HAP-1 (cell line): ENCODE data around the gene NDUFS4.
"Not testable (repeated sequence)": the region's sequence is repeated elsewhere in the genome, so short reads cannot be mapped to it uniquely, and the experiment has no call there.

Experiments
- DNase-seq, 2 experiments: peaks; one replicate each; pipeline ENCODE4 v3.0.0-alpha.2; 2016 to 2020; ENCODE audit warnings: low spot score in 2 of 2
- H3K27me3 ChIP-seq: fragments of 250-450 bp; sonication (Bioruptor Pico); 2 replicates; pipeline ENCODE4 v1.5.1; 2020; ENCODE audit warnings: low read depth, mild to moderate bottlenecking, moderate library complexity
- H3K36me3 ChIP-seq: fragments of 250-450 bp; sonication (Bioruptor Pico); replicated peaks from 2 replicates; pipeline ENCODE4 v1.5.1; 2020; ENCODE audit warnings: mild to moderate bottlenecking
- H3K4me1 ChIP-seq: fragments of 250-450 bp; sonication (Bioruptor Pico); 2 replicates; pipeline ENCODE4 v1.5.1; 2020; ENCODE audit warnings: mild to moderate bottlenecking
- H3K4me3 ChIP-seq: fragments of 250-450 bp; sonication (Bioruptor Pico); 2 replicates; pipeline ENCODE4 v1.5.1; 2020; ENCODE audit warnings: mild to moderate bottlenecking, moderate library complexity
- H3K9me3 ChIP-seq: fragments of 250-450 bp; sonication (Bioruptor Pico); 2 replicates; pipeline ENCODE4 v1.5.1; 2020; ENCODE audit warnings: mild to moderate bottlenecking, moderate library complexity
- in situ Hi-C: fragments of 300-500 bp; cut with MboI; formaldehyde crosslinking; loops from 3 replicates; pipeline ENCODE4 v1.14.3; 2020; ENCODE audit warnings: low sequenced_read_pairs, inconsistent platforms, mixed read lengths

Gene NDUFS4

DNA sequence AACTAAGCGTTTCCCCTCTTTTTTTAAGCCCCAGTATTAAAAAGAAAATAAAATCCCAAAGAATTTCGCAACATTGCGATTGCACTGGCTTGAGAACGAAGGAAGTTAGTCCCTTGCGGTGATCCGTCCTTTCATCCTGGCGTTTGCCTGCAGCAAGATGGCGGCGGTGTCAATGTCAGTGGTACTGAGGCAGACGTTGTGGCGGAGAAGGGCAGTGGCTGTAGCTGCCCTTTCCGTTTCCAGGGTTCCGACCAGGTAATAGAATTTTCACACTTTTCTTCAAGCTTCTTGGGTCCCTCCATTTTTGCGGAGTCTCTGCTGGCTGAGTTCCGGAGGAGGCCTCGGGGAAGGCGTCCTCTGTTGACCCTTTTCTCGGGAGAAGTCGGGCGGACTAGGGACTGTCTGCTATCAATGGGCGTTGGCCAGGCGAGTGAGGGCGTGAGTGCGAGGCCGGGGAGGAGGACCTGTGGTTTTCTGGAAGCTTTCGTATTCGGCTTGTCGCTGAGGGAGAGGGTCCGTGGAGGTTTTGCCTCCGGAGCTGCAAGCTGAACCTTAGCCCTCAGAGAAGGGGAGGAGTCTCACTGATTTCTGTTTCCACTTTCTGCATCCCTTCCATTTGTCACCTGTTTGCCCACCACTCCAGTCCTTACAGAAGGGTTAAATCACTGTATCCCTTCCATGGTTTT, at the start of gene NDUFS4:
TSS of gene NDUFS4 (plus strand) at position 134 of the 686 bp plus-strand sequence. CDS start at position 158, 24 bp downstream.
- Histone ChIP-seq H3K27me3 (peaks cover 3% of the 10 kb centered on the region), H3K36me3 (no peaks in the 10 kb centered on the region), H3K4me1 (peaks cover 7% of the 10 kb centered on the region), H3K4me3 (peak within 1 kb of the TSS; percentile 64), H3K9me3 (peaks cover 2% of the 10 kb centered on the region; the same call in 1 of the 2 replicates)
- in situ Hi-C loops = no loop called here
- DNase-seq = peak; percentile 70 to 89

DNA sequence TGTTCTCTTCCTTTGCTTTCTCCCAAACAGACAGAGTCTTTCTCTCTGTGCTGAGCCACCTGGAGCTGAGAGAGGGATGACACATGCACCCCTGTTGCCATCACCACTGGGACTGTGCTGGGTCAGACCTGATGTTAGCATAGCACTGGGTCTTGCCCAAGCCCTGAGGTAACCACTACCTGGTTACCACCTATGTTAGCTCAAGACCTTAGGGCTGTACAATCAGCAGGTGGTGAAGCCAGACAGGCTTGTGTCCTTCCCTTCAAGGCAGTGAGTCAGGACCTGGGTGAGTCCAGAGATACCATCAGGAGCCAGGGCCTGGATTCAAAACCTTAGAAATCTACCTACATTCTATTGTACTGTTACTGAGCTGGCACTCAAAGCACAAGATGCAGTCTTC, 47.9 kb upstream of the NDUFS4 start:
- in situ Hi-C loops = no loop called here
- Histone ChIP-seq H3K4me1 (no peaks in the 10 kb centered on the region), H3K27me3 (no peaks in the 10 kb centered on the region; the same call in 1 of the 2 replicates), H3K4me3 (no peak overlapping the region), H3K9me3 (no peaks in the 10 kb centered on the region), H3K36me3 (no peaks in the 10 kb centered on the region)
- DNase-seq = no peak

- Histone ChIP-seq H3K4me1 (peaks cover 3% of the 10 kb centered on the region; the same call in 1 of the 2 replicates), H3K9me3 (no peaks in the 10 kb centered on the region), H3K27me3 (no peaks in the 10 kb centered on the region; the same call in 1 of the 2 replicates), H3K4me3 (no peak overlapping the region), H3K36me3 (no peaks in the 10 kb centered on the region)
- DNase-seq = no peak
- in situ Hi-C loops = no loop called here
Observed at GRCh38 chr5:53515988-53516387, 44.5 kb upstream of the NDUFS4 start.

DNA sequence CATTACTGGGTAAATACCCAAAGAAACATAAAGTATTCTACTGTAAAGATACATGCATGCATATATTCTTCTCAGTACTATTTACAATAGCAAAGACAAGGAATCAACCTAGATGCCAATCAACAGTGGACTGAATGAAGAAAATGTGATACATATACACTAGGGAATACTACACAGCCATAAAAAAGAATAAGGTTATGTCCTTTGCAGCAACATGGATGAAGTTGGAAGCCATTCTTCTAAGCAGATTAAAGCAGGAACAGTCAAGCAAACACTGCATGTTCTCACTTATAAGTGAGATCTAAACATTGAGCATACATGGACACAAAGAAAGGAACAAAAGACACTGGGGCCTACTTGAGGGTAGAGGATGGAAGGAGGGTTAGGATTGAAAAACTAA, 39.6 kb upstream of the NDUFS4 start:
- no peak for DNase-seq
- in situ Hi-C loops = no loop called here
- H3K36me3 ChIP-seq = no peaks in the 10 kb centered on the region
- no peaks in the 10 kb centered on the region for H3K27me3 ChIP-seq
- peaks cover 3% of the 10 kb centered on the region; the same call in 1 of the 2 replicates for H3K4me1 ChIP-seq
- H3K4me3 ChIP-seq = no peak overlapping the region
- H3K9me3 ChIP-seq = no peaks in the 10 kb centered on the region

- Histone ChIP-seq H3K4me1 (peaks cover 14% of the 10 kb centered on the region), H3K9me3 (no peaks in the 10 kb centered on the region), H3K4me3 (no peak overlapping the region), H3K36me3 (no peaks in the 10 kb centered on the region), H3K27me3 (peaks cover 6% of the 10 kb centered on the region; the same call in 1 of the 2 replicates)
- no peak for DNase-seq
- in situ Hi-C loops = no loop called here
Observed at GRCh38 chr5:53537711-53538110, 22.7 kb upstream of the NDUFS4 start.

- H3K4me1 ChIP-seq = peaks cover 39% of the 10 kb centered on the region
- H3K9me3 ChIP-seq, H3K27me3 ChIP-seq, DNase-seq, H3K4me3 ChIP-seq, in situ Hi-C loops, H3K36me3 ChIP-seq: not testable (repeated sequence)
Observed at GRCh38 chr5:53540739-53541138, 19.7 kb upstream of the NDUFS4 start.

GRCh38 chr5:53541859-53542258, 18.6 kb upstream of the NDUFS4 start:
- Histone ChIP-seq H3K4me1 (peaks cover 43% of the 10 kb centered on the region), H3K36me3 (no peaks in the 10 kb centered on the region), H3K9me3 (no peaks in the 10 kb centered on the region), H3K27me3 (no peaks in the 10 kb centered on the region), H3K4me3 (no peak overlapping the region)
- in situ Hi-C loops = no loop called here
- peak in 1 of 2 experiments; percentile 51 for DNase-seq

DNA sequence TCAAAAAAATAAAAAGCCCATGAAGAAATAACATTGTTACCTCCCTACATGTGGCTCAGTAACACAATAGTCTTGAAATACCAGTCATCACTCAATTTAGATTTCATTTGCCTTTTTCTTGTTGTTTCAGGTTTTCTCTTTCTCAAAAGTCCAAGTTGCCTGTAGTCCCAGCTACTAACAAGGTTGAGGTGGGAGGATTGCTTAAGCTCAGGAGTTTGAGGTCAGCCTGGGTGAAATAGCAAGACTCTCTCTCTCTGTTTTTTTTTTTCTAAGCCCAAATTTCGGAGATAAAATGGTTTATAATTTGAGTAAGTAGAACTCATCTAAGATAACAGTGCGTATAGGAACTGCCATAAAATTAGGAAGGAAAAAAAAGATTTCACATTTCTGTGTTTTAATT, 17.5 kb upstream of the NDUFS4 start:
- DNase-seq = no peak
- H3K27me3 ChIP-seq = no peaks in the 10 kb centered on the region
- H3K9me3 ChIP-seq = no peaks in the 10 kb centered on the region
- in situ Hi-C loops = no loop called here
- H3K4me3 ChIP-seq = no peak overlapping the region
- H3K4me1 ChIP-seq = peaks cover 43% of the 10 kb centered on the region
- H3K36me3 ChIP-seq = no peaks in the 10 kb centered on the region

GRCh38 chr5:53543401-53543800, 17.0 kb upstream of the NDUFS4 start:
- peak; percentile 19 to 31 for DNase-seq

GRCh38 chr5:53545744-53546143, 14.7 kb upstream of the NDUFS4 start:
- Histone ChIP-seq H3K27me3 (no peaks in the 10 kb centered on the region), H3K4me3 (no peak overlapping the region), H3K4me1 (peaks cover 43% of the 10 kb centered on the region), H3K36me3 (no peaks in the 10 kb centered on the region), H3K9me3 (no peaks in the 10 kb centered on the region)
- in situ Hi-C loops = no loop called here
- peak; percentile 52 to 71 for DNase-seq

More at GRCh38 chr5:53543401-53543800, 17.0 kb upstream of the NDUFS4 start:
- no peaks in the 10 kb centered on the region for H3K9me3 ChIP-seq
- peaks cover 43% of the 10 kb centered on the region for H3K4me1 ChIP-seq
- no peak overlapping the region for H3K4me3 ChIP-seq
- no peaks in the 10 kb centered on the region for H3K27me3 ChIP-seq
- no peaks in the 10 kb centered on the region for H3K36me3 ChIP-seq
- in situ Hi-C loops = no loop called here

- no peak for DNase-seq
- Histone ChIP-seq H3K9me3 (no peaks in the 10 kb centered on the region), H3K4me1 (peaks cover 34% of the 10 kb centered on the region), H3K27me3 (no peaks in the 10 kb centered on the region), H3K4me3 (no peak overlapping the region), H3K36me3 (no peaks in the 10 kb centered on the region)
- in situ Hi-C loops = no loop called here
Observed at GRCh38 chr5:53547226-53547625, 13.2 kb upstream of the NDUFS4 start.

GRCh38 chr5:53548501-53548900, 11.9 kb upstream of the NDUFS4 start:
- DNase-seq, H3K4me3 ChIP-seq, H3K36me3 ChIP-seq, H3K27me3 ChIP-seq, H3K9me3 ChIP-seq, in situ Hi-C loops: not testable (repeated sequence)
- H3K4me1 ChIP-seq = peaks cover 23% of the 10 kb centered on the region

- Histone ChIP-seq H3K4me3 (no peak overlapping the region), H3K4me1 (peaks cover 13% of the 10 kb centered on the region), H3K36me3 (no peaks in the 10 kb centered on the region), H3K9me3 (no peaks in the 10 kb centered on the region), H3K27me3 (peaks cover 3% of the 10 kb centered on the region; the same call in 1 of the 2 replicates)
- in situ Hi-C loops = no loop called here
- no peak for DNase-seq
Observed at GRCh38 chr5:53549792-53550191, 10.6 kb upstream of the NDUFS4 start.

DNA sequence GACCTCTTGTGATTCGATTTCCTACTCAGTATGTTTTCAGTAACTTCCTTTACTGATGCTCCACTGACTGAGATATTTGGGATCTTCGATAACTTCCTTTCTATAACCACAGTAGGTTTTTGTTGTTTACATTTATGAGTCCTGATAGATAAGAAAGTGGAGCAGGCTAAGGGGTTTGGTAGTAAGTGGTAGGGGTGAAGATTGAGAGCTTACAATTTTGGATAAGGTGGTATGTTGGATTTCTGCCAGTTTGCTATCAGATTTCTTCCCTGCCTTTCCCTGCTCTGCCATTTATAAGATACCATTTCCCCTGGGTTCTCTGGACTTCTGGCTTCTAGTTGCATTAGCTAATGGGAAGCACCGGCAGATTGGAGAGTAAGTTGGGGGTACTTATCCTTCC, 7.9 kb upstream of the NDUFS4 start:
- Histone ChIP-seq H3K9me3 (no peaks in the 10 kb centered on the region), H3K4me3 (no peak overlapping the region), H3K4me1 (no peaks in the 10 kb centered on the region), H3K36me3 (no peaks in the 10 kb centered on the region), H3K27me3 (peaks cover 11% of the 10 kb centered on the region)
- DNase-seq = no peak
- in situ Hi-C loops = no loop called here
